ENCODE measurements around the gene IMPDH1. TPM values are rescaled to one million over a fixed set of nuclear protein-coding genes. Genes with fewer than 3 reads are reported as not detected.

IMPDH1 gene
- total and polyA plus RNA-seq, 2 donors (not counting 3 experiments of a cell fraction or from before 2014, with no cell fraction given): 78.8 to 97.9 TPM

DNA sequence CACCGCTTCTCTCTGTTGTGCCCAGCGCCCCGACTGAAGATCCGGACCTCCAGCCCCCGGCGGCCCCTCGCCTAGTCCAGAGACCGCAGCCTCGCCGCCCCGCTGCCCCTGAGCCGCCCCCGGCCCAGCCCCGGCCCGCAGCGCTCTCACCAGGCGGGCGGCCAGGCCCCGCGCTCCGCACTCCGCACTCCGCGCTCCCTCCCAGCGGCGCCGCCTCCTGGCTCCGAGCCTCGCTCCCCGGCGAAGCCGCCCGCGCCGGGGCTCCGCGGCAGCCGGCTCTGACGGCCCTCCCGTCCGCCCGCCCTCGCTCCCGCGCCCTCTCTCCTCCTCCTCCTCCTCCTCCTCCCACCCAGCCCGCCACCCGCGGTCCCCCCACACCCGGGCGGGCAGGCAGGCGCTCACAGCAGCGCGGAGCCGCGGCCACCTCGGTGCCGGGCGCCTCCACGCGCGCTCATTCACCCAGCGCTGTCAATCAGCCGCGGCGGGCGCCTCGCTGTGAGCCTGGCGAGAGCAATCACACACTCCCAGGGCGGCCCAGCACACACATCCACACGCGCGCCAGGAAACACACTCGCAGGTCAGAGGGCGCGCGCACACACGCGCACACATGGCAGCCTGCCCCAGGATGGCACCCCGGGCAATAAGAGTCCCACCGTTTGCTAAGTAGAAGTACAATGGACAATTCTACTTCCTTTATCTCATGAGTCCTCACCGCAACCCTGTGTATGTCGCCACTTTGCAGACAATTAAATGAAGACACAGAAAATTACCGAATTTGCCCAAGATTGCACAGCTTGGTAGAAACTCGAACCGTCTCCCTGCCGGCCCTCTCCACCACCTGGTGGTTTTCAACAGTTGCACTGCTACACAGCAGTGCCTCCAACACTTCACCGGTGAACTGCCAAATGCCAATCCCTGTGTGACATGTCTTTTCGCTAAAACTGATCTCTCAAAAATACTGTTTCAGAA is 48.1 kb downstream of the IMPDH1 start, which contains the start of gene PRRT4:
Gene PRRT4 (minus strand): TSS at position 280 of the 969 bp plus-strand sequence.
- ChIA-PET CTCF (interaction anchor here (1.0 to 5.4 kb wide), 6 partner anchors 9 to 26 kb away, joined by 4 to 24 read pairs (median 6); no protein-coding TSS in a partner anchor), POLR2A (no interaction called here)
- intact Hi-C loops (cut with micrococcal nuclease): loop anchor here (1.0 to 2.0 kb wide), 2 partner anchors 9 to 25 kb away; no protein-coding TSS in a partner anchor
- FAIRE-seq (no peak), DNase-seq (ENCODE audit: low read depth, low spot score) (no peak)
- Histone ChIP-seq H3K4me3 (replicated peaks in 1 of 3; ENCODE audit: insufficient read depth in 1 of 3, low read depth in 1 of 3, low read length in 3 of 3) (peak within 1 kb of the TSS in 2 of 3 experiments; percentile 9 to 32), H3K79me2 (ENCODE audit: control insufficient read depth, insufficient read depth, low read length) (no peaks in the 10 kb centered on the region), H2AFZ (ENCODE audit: low read depth, low read length) (peak within 1 kb of the TSS; percentile 63), H3K27ac (ENCODE audit: insufficient read depth, low read depth, low read length) (no peak within 1 kb of the TSS), H3K36me3 (ENCODE audit: control insufficient read depth in 2 of 2, extremely low read depth in 1 of 2, insufficient read depth in 2 of 2, low read length in 2 of 2) (no peaks in the 10 kb centered on the region), H4K20me1 (replicated peaks; ENCODE audit: control insufficient read depth, extremely low read depth, insufficient read depth, low read length) (no peaks in the 10 kb centered on the region), H3K9me3 (replicated peaks; ENCODE audit: control insufficient read depth, insufficient read depth, low read length) (no peaks in the 10 kb centered on the region), H3K9me1 (replicated peaks; ENCODE audit: control insufficient read depth, extremely low read depth, insufficient read depth, low read length) (no peaks in the 10 kb centered on the region), H3K4me2 (ENCODE audit: insufficient read depth, low read length) (peak within 1 kb of the TSS; percentile 61), H3K4me1 (ENCODE audit: control insufficient read depth, extremely low read depth, insufficient read depth, low read length) (peaks cover 4% of the 10 kb centered on the region), H3K9ac (replicated peaks; ENCODE audit: extremely low read depth, insufficient read depth, low read length) (no peak within 1 kb of the TSS), H3K27me3 (ENCODE audit: control insufficient read depth in 2 of 2, insufficient read depth in 2 of 2, low read length in 2 of 2) (peaks cover 56 to 68% of the 10 kb centered on the region in 2 experiments)
- no TSS peak for BruUV-seq (replicated peaks)
- TF ChIP-seq EZH2 (IDR thresholded peaks at IDR 0.05; ENCODE audit: borderline replicate concordance, low read depth, low read length, severe bottlenecking): peak; percentile 89
- TF ChIP-seq, protein P1, sequence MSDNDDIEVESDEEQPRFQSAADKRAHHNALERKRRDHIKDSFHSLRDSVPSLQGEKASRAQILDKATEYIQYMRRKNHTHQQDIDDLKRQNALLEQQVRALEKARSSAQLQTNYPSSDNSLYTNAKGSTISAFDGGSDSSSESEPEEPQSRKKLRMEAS (IDR thresholded peaks at IDR 0.05; ENCODE audit: insufficient read depth, insufficient read length): no peak
- dilution Hi-C loops (cut with MboI; ENCODE audit: extremely low pct_ligation_motif_present, low sequenced_read_pairs): no loop called here

DNA sequence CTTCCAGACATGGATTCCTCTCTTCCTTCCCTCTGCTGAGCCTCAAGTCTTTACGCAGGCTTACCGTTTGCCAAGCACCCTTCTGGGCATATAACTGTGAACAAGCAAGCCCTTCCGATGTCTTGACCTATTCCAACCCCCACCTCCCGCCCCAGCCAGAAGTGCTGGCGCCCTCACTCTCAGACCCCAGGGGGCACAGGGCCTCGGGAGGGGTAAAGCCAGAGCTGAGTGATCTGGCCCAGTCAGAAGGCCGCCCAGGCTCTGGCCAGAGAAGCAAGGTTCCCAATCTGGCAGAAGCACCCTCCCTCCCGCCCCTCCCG is 49.5 kb downstream of the IMPDH1 start:
- FAIRE-seq: no peak
- CTCF ChIA-PET: interaction anchor here (5.5 kb wide), 1 partner anchor 12 kb away, joined by 37 read pairs; no protein-coding TSS in a partner anchor
- POLR2A ChIA-PET: no interaction called here

More for the DNA sequence above, 49.5 kb downstream of the IMPDH1 start:
- H3K9ac ChIP-seq (replicated peaks; ENCODE audit: extremely low read depth, insufficient read depth, low read length): no peak overlapping the region
- H3K4me3 ChIP-seq (replicated peaks in 1 of 3; ENCODE audit: insufficient read depth in 1 of 3, low read depth in 1 of 3, low read length in 3 of 3): no peak overlapping the region
- no peak overlapping the region for H3K4me2 ChIP-seq (ENCODE audit: insufficient read depth, low read length)
- H3K36me3 ChIP-seq (ENCODE audit: control insufficient read depth in 2 of 2, extremely low read depth in 1 of 2, insufficient read depth in 2 of 2, low read length in 2 of 2): no peaks in the 10 kb centered on the region
- no peaks in the 10 kb centered on the region for H4K20me1 ChIP-seq (replicated peaks; ENCODE audit: control insufficient read depth, extremely low read depth, insufficient read depth, low read length)
- TF ChIP-seq MYC (IDR thresholded peaks at IDR 0.05; ENCODE audit: low read depth, low read length) (no peak), FOS (IDR thresholded peaks at IDR 0.05; ENCODE audit: borderline replicate concordance, insufficient read depth, low read length) (no peak), POLR2A (IDR thresholded peaks at IDR 0.05; ENCODE audit: low read depth, low read length) (no peak), GATA2 (IDR thresholded peaks at IDR 0.05; ENCODE audit: insufficient read depth, insufficient read length, low read depth, low read length) (no peak), POLR2AphosphoS5 (IDR thresholded peaks at IDR 0.05; ENCODE audit: insufficient read depth, low read depth, low read length) (no peak)
- TF ChIP-seq, protein P2, sequence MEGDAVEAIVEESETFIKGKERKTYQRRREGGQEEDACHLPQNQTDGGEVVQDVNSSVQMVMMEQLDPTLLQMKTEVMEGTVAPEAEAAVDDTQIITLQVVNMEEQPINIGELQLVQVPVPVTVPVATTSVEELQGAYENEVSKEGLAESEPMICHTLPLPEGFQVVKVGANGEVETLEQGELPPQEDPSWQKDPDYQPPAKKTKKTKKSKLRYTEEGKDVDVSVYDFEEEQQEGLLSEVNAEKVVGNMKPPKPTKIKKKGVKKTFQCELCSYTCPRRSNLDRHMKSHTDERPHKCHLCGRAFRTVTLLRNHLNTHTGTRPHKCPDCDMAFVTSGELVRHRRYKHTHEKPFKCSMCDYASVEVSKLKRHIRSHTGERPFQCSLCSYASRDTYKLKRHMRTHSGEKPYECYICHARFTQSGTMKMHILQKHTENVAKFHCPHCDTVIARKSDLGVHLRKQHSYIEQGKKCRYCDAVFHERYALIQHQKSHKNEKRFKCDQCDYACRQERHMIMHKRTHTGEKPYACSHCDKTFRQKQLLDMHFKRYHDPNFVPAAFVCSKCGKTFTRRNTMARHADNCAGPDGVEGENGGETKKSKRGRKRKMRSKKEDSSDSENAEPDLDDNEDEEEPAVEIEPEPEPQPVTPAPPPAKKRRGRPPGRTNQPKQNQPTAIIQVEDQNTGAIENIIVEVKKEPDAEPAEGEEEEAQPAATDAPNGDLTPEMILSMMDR (IDR thresholded peaks at IDR 0.05; ENCODE audit: extremely low read depth in 1 of 2, insufficient read depth in 1 of 2, low read depth in 1 of 2, low read length in 2 of 2): no peak
- intact Hi-C loops (cut with micrococcal nuclease): loop anchor here (2.0 kb wide), 1 partner anchor 26 kb away; no protein-coding TSS in a partner anchor
- H3K4me1 ChIP-seq (ENCODE audit: control insufficient read depth, extremely low read depth, insufficient read depth, low read length): peaks cover 4% of the 10 kb centered on the region
- H3K9me1 ChIP-seq (replicated peaks; ENCODE audit: control insufficient read depth, extremely low read depth, insufficient read depth, low read length): no peaks in the 10 kb centered on the region
- no peak overlapping the region for H2AFZ ChIP-seq (ENCODE audit: low read depth, low read length)
- H3K27me3 ChIP-seq (ENCODE audit: control insufficient read depth in 2 of 2, insufficient read depth in 2 of 2, low read length in 2 of 2): peaks cover 55 to 58% of the 10 kb centered on the region in 2 experiments
- no peak overlapping the region for H3K27ac ChIP-seq (ENCODE audit: insufficient read depth, low read depth, low read length)
- dilution Hi-C loops (cut with MboI; ENCODE audit: extremely low pct_ligation_motif_present, low sequenced_read_pairs): no loop called here
- no peaks in the 10 kb centered on the region for H3K79me2 ChIP-seq (ENCODE audit: control insufficient read depth, insufficient read depth, low read length)
- no peaks in the 10 kb centered on the region for H3K9me3 ChIP-seq (replicated peaks; ENCODE audit: control insufficient read depth, insufficient read depth, low read length)
- no peak for DNase-seq (ENCODE audit: low read depth, low spot score)
- no TSS peak for BruUV-seq (replicated peaks)
